K562 (cell line): ENCODE measurements around the gene IPO13. TPM values are rescaled to one million over a fixed set of nuclear protein-coding genes. Genes with fewer than 3 reads are reported as not detected.

Experiments used
- CHD2 ChIP-seq: IDR thresholded peaks from 2 replicates; pipeline ENCODE4 v1.6.1; 2011; ENCODE audit warnings: low read depth, low read length
- CREM ChIP-seq: IDR thresholded peaks from 2 replicates; pipeline ENCODE4 v1.6.1; 2014; ENCODE audit warnings: antibody characterized with exemption, low read depth
- DACH1 ChIP-seq: fragments of 450-650 bp; IDR thresholded peaks from 2 replicates; pipeline ENCODE4 v1.6.1; 2018; ENCODE audit not compliant: partially characterized antibody
- EZH2 ChIP-seq: IDR thresholded peaks from 2 replicates; pipeline ENCODE4 v1.6.1; 2012; ENCODE audit warnings: low read depth, mild to moderate bottlenecking, inconsistent platforms, low read length, borderline replicate concordance
- GTF2E2 ChIP-seq: fragments of 200-800 bp; sonication (Bioruptor generic); IDR thresholded peaks from 2 replicates; pipeline ENCODE4 v1.6.1; 2016; ENCODE audit warnings: missing genetic modification characterization, missing compliant biosample characterization
- NBN ChIP-seq: fragments of 450-650 bp; IDR thresholded peaks from 2 replicates; pipeline ENCODE4 v1.6.1; 2016; ENCODE audit warnings: low read depth, mild to moderate bottlenecking
- NCOA1 ChIP-seq: fragments of 450-650 bp; IDR thresholded peaks from 2 replicates; pipeline ENCODE4 v1.6.1; 2016; ENCODE audit warnings: low read depth
- NONO ChIP-seq, 2 experiments: fragments of 200-400 bp in 1 of 2; fragments of 450-650 bp in 1 of 2; formaldehyde crosslinking in 1 of 2; IDR thresholded peaks; 2 replicates each; pipeline ENCODE4 v1.6.1; 2017; ENCODE audit warnings: low read depth in 2 of 2, mild to moderate bottlenecking in 2 of 2, moderate library complexity in 2 of 2, low read length in 1 of 2
- POLR2A ChIP-seq: fragments of 450-650 bp; conservative IDR thresholded peaks from 2 replicates; pipeline ENCODE4 v1.6.1; 2016
- RAD51 ChIP-seq: fragments of 450-650 bp; IDR thresholded peaks from 2 replicates; pipeline ENCODE4 v1.7.1; 2016; ENCODE audit warnings: low read depth, mild to moderate bottlenecking, borderline replicate concordance
- SMARCA4 ChIP-seq: fragments of 450-650 bp; IDR thresholded peaks from 2 replicates; pipeline ENCODE4 v1.6.1; 2016
- TAF1 ChIP-seq: IDR thresholded peaks from 2 replicates; pipeline ENCODE4 v1.6.1; 2011; ENCODE audit warnings: mild to moderate bottlenecking, low read length, moderate library complexity; ENCODE audit not compliant: insufficient read depth, control insufficient read depth, severe bottlenecking; ENCODE audit errors: extremely low read depth
- ZFX ChIP-seq: sonication (generic); formaldehyde crosslinking; IDR thresholded peaks from 2 replicates; pipeline ENCODE4 v1.8.0; 2022; ENCODE audit warnings: mild to moderate bottlenecking, missing genetic modification reagents, moderate library complexity
- ZSCAN32 ChIP-seq: fragments of 450-650 bp; formaldehyde crosslinking; IDR thresholded peaks from 2 replicates; pipeline ENCODE4 v1.4.0; 2020; ENCODE audit warnings: mild to moderate bottlenecking, moderate library complexity
- polyA plus RNA-seq, 8 experiments: library from polyadenylated mRNA; depleted of rRNA in 4 of 8; stranded (reverse) in 5 of 8; unstranded in 3 of 8; fragments of >200 nt; fragmentation: Nextera tagmentation in 2 of 8; fragmentation: Illumina TruSeq in 1 of 8; extraction: Ambion mirVana in 2 of 8; extraction: Trizol in 1 of 8; gene quantifications; 2 replicates each; pipeline versions ENCODE4 v1.2.1 to v1.2.3, GENCODE V29; 2011 to 2014; ENCODE audit warnings: inconsistent platforms in 1 of 8, missing spikeins in 1 of 8
- total RNA-seq, 7 experiments: library from RNA; depleted of rRNA in 6 of 7; stranded (reverse); fragments of >200 nt in 6 of 7; fragmentation: Illumina TruSeq in 2 of 7; extraction: Trizol in 2 of 7; gene quantifications; 2 replicates each; pipeline versions ENCODE4 v1.2.1 to v1.2.3, GENCODE V29; 2011 to 2021; ENCODE audit warnings: low replicate concordance in 1 of 7
- TF ChIP-seq, protein P1 (sequence below): sonication (generic); formaldehyde crosslinking; IDR thresholded peaks from 2 replicates; pipeline ENCODE4 v1.8.0; 2022; ENCODE audit warnings: missing genetic modification reagents, mild to moderate bottlenecking, moderate library complexity, borderline replicate concordance
- TF ChIP-seq, protein P2 (sequence below): fragments of 450-650 bp; IDR thresholded peaks from 2 replicates; pipeline ENCODE4 v1.6.1; 2016; ENCODE audit warnings: missing biosample characterization, missing genetic modification characterization
- TF ChIP-seq, protein P3 (sequence below): fragments of 250-450 bp; sonication (Bioruptor Pico); IDR thresholded peaks from 2 replicates; pipeline ENCODE4 v1.4.0; 2020
- TF ChIP-seq, protein P4 (sequence below): fragments of 450-650 bp; IDR thresholded peaks from 2 replicates; pipeline ENCODE4 v1.6.1; 2016; ENCODE audit warnings: antibody characterized with exemption

IPO13 gene
- total and polyA plus RNA-seq, 9 of the 15 experiments (the other 6 are each of a cell fraction or from before 2014, with no cell fraction given), result 7.0 to 30.8 (median 16.2) TPM

DNA sequence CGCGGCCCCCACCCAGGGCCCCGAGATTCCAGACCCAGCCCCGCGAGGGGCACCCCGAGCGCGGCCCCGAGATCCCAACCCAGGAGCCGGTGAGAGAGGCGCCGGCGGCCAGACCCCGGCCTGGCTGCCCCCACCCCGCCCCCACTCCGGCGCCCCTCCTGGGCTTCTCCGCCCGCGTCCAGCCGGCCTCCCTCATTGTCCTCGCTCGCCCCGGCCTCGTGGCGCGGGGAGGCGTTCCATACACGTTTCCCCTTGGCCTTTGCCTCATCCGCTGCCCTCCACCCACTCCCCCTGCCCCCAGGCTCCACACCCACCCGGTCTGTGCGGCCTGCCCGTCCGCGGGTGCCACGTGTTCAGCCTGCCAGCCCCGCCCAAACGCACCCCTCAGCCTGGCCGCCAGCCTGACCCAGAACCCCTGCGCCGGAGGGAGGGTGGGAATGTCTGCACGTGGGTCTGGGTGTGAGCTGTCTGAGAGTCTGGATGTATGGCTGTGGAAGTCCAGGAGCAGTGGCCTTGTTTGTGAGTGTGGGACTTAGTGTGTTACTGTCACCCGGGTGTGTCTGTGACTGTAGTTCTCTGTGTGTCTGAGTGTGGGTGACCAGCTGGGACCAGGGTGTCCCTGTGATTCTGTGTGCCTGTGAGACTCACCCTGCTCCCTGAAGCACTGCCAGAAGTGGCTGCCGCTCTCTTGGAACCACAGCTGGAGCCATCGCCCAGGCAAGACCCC is 32.9 kb downstream of the IPO13 start (continued):
- TF ChIP-seq TAF1, result peak; percentile 17
- TF ChIP-seq CHD2, result no peak
- TF ChIP-seq, protein P1, sequence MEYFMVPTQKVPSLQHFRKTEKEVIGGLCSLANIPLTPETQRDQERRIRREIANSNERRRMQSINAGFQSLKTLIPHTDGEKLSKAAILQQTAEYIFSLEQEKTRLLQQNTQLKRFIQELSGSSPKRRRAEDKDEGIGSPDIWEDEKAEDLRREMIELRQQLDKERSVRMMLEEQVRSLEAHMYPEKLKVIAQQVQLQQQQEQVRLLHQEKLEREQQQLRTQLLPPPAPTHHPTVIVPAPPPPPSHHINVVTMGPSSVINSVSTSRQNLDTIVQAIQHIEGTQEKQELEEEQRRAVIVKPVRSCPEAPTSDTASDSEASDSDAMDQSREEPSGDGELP, result peak; percentile 78; the same call in 1 of the 2 replicates
- TF ChIP-seq, protein P2, sequence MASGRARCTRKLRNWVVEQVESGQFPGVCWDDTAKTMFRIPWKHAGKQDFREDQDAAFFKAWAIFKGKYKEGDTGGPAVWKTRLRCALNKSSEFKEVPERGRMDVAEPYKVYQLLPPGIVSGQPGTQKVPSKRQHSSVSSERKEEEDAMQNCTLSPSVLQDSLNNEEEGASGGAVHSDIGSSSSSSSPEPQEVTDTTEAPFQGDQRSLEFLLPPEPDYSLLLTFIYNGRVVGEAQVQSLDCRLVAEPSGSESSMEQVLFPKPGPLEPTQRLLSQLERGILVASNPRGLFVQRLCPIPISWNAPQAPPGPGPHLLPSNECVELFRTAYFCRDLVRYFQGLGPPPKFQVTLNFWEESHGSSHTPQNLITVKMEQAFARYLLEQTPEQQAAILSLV (tag), result no peak
- TF ChIP-seq, protein P3, sequence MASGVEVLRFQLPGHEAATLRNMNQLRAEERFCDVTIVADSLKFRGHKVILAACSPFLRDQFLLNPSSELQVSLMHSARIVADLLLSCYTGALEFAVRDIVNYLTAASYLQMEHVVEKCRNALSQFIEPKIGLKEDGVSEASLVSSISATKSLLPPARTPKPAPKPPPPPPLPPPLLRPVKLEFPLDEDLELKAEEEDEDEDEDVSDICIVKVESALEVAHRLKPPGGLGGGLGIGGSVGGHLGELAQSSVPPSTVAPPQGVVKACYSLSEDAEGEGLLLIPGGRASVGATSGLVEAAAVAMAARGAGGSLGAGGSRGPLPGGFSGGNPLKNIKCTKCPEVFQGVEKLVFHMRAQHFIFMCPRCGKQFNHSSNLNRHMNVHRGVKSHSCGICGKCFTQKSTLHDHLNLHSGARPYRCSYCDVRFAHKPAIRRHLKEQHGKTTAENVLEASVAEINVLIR, result no peak
- TF ChIP-seq RAD51, result peak; percentile 55; the same call in 1 of the 2 replicates
- TF ChIP-seq GTF2E2, result no peak
- TF ChIP-seq CREM, result peak; percentile 39; the same call in 1 of the 2 replicates
- no peak for TF ChIP-seq NONO (IDR thresholded peaks at IDR 0.05; ENCODE audit: low read depth in 2 of 2, low read length in 1 of 2)
- no peak for TF ChIP-seq NBN
- peak; percentile 23 for TF ChIP-seq DACH1
- peak; percentile 57; the same call in 1 of the 2 replicates for TF ChIP-seq POLR2A
- TF ChIP-seq, protein P4, sequence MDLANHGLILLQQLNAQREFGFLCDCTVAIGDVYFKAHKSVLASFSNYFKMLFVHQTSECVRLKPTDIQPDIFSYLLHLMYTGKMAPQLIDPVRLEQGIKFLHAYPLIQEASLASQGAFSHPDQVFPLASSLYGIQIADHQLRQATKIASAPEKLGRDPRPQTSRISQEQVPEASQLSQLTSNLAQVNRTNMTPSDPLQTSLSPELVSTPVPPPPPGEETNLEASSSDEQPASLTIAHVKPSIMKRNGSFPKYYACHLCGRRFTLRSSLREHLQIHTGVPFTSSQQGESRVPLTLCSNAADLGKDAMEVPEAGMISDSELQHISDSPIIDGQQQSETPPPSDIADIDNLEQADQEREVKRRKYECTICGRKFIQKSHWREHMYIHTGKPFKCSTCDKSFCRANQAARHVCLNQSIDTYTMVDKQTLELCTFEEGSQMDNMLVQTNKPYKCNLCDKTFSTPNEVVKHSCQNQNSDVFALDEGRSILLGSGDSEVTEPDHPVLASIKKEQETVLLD, result peak; percentile 62
- TF ChIP-seq ZSCAN32 (CRISPR knock-in tag), result no peak
- TF ChIP-seq ZFX (CRISPR knock-in tag), result 0 out of 2 replicates have a peak, but pooled peaks have one; percentile 46
- TF ChIP-seq SMARCA4, result peak; percentile 40; the same call in 1 of the 2 replicates
- no peak for TF ChIP-seq EZH2
- TF ChIP-seq NCOA1, result no peak
